Activated T-cell treated with anti-CD3 and anti-CD28 coated beads for 1 hour (primary cell): ENCODE results near the gene TOGARAM2.
"Not testable (repeated sequence)": the region's sequence is repeated elsewhere in the genome, so short reads cannot be mapped to it uniquely, and the experiment has no call there.

Experiments used
- DNase-seq: peaks from one replicate; pipeline ENCODE4 v3.0.0-alpha.2; 2020; ENCODE audit warnings: low read depth

TOGARAM2 gene

GRCh38 chr2:29075894-29076705 lies 95.0 kb downstream of the TOGARAM2 start:
- DNase-seq, result no peak

GRCh38 chr2:29079887-29080286 lies 98.8 kb downstream of the TOGARAM2 start:
- DNase-seq, result no peak

- DNase-seq, result no peak
Measured at GRCh38 chr2:29080886-29081743, 100.0 kb downstream of the TOGARAM2 start.

GRCh38 chr2:29082804-29083495 lies 101.9 kb downstream of the TOGARAM2 start:
- DNase-seq, result no peak

GRCh38 chr2:29084554-29084953 lies 103.5 kb downstream of the TOGARAM2 start:
- DNase-seq, result no peak

- not testable (repeated sequence) for DNase-seq
Measured at GRCh38 chr2:29090311-29090710, 109.2 kb downstream of the TOGARAM2 start.

GRCh38 chr2:29096969-29097368 lies 115.9 kb downstream of the TOGARAM2 start:
- no peak for DNase-seq

GRCh38 chr2:29097569-29097968 lies 116.5 kb downstream of the TOGARAM2 start:
- DNase-seq, result no peak

- DNase-seq, result no peak
Measured at GRCh38 chr2:29100564-29100963, 119.5 kb downstream of the TOGARAM2 start.
